NCI-H748 treated with DMSO at 0.1 percent for 48 hours (cell line): ENCODE data around the gene BEND2.
"Not testable (repeated sequence)": the region's sequence is repeated elsewhere in the genome, so short reads cannot be mapped to it uniquely, and the experiment has no call there.

Experiments
- DNase-seq: peaks from one replicate; lab custom pipeline; 2025; lab: John Stamatoyannopoulos, UW

The BEND2 gene

DNA sequence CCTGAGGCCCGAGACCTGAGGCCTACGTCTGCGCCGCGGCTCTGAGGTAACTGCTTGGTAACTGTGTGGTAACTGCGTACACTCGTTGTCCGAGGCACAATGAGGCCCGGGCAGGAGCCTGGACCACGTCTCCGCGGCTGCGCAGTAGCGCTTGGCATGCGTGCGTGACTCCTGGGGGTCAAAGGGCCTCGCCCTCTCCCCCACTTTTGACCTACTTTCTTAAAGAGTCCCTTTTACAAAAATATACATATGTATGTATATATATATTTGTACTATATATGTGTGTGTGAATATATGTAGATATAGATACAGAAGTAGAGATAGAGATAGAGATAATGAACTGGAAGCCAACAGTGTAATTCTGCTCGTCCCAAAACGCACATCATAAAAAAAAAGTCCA lies at the start of gene BEND2:
TSS of gene BEND2 (minus strand) at position 101 of the 400 bp plus-strand sequence. CDS start 136 bp downstream, outside the sequence.
- no peak for DNase-seq

DNA sequence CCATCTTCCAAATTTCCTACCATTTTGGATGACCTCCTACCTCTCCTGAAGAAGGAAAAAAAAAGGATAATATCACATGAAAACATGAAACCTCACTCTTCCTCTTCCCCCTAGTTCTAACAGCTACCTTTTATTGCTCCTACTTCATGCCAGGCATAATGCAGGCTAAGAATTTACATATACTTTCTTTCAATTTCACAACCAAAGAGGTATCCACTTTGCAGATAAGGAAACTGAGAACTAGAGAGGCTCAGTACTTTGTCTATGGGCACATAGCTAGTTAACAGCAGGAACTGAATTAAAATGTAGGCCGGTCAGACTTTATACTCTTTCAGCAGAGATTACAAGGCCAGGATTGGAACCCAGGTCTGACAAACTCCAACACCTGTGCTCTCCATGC lies 34.4 kb upstream of the BEND2 start:
- no peak for DNase-seq

DNA sequence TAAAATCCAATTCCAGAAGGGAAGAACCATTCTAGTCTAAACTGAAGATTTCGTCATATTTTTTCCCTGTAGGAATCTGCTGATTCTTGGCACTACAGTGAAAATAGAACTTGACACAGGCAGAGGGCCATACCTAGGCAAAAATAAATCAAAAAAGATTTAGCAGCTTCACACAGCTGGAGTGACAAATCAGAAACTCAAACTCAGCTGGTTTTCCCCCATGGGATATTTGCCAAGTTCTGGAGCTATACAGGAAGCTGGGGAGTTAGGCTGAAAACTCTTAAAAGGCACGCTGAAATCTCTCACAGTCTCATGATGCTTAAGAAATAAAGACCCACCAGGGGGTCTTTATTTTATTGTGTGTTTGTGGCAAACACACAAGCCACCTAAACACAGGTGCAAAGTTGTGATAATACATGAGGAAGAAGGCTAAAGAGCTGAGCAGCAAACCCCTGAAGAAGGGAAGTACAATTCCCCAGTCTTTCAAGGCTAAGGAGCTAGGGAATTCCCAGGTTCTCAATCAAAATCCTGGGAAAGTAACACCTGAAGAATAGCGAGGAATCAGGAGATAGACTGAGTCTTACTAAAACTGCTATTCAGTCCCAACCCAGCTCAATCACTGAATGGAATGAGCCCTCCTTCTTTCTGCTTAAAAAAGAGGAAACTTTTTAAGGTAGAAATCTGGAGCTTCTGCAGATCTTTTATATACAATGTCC lies 32.1 kb upstream of the BEND2 start:
- no peak for DNase-seq

DNA sequence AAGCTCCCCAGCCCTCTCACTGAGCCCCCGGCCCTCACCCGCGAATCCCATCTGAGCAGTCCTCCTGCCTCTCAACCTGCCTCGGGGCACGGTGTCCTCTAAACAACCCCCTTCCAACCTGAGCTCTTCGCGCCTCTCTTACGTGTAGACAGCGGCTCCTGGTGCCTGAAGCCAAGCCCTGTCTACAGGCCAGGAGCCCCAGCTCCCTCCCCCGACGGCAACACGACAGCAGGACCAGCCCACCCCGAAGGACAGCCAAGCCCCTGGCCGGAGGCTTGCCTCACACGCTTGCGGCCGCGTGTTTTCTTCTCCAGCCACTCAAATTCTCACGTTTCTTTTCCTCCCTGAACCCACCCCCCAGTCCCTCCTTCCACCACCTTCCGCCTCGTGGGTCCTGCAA lies 9.0 kb upstream of the BEND2 start:
- DNase-seq: not testable (repeated sequence)

DNA sequence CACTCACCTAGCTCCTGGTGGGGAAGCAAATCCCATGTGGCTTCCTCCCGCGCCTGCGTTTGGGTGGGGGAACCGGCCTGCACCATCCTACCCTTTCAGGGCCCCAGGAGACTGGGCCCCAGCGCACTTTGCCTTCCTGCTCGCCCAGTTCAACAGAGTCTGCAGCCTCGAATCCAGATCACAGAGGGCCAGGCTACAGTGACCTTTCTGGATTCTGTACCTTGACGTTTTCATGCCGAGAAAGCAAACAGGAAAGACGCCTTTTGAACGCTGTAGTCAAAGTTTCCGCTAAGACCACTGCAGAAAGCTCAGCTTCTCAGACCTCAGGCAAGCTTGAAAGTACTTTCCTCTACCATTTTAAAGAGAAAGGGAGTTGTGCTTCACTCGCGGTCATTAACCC lies 7.4 kb upstream of the BEND2 start:
- DNase-seq: no peak

DNA sequence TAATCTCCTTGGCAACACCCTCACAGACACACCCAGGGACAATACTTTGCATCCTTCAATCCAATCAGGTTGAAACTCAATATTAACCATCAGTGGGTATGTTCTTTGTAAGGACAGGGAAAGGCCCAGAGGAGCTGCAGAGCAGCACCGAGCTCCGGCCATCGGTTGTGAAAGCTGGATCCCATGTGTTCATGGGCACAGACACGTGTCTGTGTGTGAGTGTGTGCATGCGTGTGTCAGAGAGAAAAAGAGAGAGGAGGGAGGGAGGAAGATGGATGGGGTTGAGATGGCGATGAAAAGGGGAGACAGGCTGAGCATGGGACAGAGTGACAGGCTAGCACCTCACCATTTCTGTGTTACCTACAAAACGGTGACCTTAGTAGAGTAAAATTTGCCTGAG lies 6.8 kb upstream of the BEND2 start:
- DNase-seq: no peak

DNA sequence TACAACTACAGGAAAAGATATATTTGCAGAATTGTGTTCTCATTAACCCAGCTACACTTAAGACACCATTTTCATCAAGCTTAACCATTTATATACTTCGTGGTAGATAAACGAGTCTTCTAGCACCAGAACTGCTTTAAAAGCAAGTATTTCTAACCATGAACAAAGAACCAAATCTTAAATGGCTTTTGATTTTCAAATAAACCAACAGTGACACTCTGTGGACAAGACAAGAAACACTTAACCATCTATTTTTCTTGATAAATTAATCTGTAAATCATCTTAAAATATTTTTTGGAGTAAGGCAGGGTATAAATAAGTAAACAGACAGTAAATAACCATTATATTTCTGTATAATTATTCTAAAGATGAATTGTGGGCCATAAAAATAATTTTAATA lies 10.2 kb downstream of the BEND2 start:
- DNase-seq: peak; percentile 30

DNA sequence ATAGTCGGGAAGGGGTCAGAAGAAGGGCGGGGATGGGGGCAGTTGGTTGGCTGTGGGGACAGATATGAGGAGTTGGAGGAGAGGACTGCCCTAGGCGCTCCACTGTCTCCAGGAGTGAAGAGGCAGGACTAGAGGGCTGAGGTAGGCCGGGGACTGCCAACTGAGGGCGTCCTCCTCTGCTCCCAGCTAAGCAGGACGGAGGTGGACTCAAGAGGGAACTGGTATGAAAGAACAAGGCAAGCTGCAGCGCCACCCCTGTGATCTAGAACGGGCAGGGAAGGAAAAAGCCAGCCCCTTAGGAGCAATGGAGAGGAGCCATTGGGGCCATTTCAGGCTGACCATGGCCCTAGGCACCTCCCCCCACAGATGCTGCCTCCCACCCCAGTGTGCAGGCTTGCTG lies 14.0 kb downstream of the BEND2 start:
- DNase-seq: no peak

DNA sequence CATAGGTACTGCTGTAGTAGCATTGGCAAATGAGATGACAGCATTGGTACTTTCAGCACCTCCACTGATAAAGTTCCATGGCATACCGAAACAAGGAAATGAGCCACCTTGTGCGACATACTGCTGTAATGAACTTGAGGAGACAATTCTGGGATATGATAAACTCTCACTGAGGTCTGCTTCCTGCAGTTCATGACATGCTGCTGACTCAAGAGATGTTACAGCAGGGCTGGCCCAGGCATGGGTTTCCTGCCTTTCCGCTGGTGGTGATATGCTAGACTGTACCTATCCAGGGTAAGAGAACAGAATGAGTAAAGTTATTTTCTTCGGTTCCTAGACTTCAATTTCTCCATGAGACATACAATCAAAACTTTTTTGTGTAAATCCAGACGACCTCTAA lies 17.1 kb downstream of the BEND2 start:
- no peak for DNase-seq

DNA sequence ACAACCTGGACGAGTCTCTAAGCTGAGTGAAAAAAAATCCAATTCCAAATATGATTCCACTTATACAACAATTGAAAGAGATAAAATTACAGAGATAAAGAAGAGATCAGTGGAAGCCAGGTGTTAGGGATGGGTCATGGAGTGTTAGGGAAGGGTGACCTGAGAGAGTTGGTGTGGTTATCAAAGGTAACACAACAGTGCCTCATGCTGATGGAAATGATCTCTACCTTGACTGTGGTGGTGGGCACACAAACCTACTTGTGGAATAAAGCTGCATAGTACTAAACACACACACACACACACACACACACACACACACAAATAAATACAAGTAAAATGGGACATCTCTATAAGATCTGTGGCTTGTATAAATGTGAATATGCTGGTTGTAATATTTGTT lies 26.0 kb downstream of the BEND2 start:
- peak; percentile 41 for DNase-seq

DNA sequence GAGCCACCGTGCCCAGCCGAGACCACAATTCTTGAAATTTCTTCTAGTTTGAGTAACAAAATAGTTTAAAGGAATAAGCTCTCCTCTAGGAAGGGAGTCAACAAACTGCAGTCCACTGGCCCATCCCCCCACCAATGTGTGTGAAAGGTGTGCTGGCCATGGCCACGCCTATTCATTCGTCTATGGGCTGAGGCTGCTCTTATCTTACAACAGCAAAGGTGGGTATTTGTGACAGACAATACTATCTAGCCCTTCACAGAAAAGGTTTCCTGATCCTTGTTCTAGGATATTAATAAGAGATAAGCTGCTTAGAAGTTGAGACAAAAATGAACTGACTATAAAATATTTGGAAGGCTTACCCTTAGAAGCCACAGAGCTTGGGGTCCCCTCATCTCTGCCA lies 41.2 kb downstream of the BEND2 start:
- DNase-seq: no peak

DNA sequence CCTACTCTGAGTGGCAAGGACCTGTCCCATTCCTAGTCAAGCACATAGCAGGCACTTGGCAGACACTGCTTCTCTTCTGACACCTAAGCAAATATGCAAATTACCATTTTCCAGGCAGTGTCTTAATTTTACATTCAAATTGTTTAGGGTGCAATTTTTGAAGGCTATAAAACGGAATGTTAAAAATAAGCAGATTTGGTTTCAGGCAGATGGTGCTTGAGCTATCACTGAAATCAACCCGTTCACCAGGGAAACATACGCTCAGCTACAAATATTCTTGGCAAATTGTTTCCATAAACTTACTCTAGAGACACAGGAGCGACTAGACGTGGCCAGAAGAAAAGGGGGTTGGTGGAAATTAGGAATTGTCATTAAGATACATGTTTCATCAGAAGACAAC lies 45.7 kb downstream of the BEND2 start:
- no peak for DNase-seq

DNA sequence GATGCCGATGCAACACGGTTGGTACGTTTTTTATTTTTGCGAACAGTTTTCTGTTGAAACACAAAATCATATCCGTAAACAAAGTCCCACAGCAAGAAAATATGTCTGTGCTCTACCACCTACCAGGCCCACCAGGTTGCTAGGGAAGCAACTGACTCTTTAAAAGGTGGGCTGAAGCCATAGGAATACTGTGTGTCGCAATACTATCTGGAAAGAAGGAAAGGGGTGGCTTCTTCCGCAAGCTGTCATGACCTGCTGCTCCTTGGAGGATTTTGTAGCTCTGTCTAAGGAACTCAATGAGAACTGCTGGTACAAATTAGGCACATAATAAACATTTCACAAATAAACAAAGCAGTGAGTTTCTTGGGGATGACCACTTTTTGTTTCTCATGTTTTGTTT lies 46.5 kb downstream of the BEND2 start:
- DNase-seq: no peak

DNA sequence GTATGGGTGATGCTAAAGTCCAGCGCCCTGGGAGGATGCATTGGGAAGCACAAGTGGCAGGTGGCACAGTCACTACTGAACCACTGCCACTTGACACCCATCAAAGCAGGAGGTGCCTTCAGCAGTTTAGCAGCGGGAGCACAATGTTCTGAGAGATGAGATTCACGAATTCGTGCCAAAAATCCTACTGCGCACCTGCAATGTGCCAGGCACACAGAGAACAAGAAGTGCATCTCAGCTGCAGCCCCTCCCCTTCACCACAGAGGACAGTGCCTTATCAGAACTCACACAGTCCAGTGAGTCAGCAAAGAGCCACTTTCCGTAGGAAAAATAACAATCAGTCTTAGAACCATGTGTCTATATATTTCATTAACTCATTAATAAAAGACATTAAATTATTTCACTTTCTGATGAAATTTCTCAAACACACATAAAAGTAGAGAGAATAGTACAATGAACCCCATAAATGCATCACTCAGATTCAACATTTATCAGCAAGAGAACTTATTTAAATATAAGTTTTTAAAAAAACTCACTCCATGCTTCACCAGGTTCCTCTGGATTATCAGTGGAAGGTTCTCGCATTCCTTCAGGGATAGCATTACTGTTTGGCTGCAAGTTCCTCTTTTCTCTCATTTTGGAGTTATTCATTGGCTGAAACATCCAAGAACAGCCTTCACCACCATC lies 47.0 kb downstream of the BEND2 start:
- DNase-seq: peak; percentile 2

DNA sequence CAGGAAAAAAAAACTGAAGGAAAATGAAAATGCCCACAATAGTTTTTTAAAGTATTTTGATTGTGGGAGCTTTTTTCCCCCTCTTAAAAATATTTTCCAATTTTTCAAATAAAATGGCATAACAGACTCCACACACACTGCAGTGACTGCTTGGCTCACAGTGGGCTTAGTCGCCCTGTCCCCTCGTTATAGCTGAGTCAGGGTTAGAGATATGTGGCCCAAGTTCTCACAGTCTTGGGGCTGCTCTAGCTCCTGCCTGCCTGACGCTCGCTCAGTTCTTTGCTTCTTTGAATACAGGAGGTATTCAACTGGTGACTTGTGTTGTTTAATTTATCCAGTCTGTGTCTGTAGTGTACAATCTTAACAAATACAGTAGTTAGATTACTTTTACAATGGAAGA lies 47.7 kb downstream of the BEND2 start:
- DNase-seq: no peak

DNA sequence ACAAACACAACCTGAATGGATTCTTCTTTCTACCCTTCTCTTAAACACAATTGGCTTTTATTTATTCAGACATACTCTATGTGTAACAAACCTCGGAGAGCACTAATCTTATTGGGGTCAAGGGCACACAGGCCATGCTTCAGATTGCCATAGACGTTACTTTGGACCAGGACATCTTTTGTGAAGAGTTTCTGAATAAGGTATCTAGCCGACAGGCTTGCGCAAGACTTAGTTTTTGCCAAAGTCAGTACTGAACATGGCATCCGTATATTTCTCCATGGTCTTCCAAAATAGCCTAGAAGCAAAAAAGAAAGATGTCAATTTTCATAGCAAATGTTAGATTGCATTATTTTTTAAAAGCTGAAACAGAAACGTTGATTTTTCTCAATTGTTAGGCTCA lies 49.8 kb downstream of the BEND2 start:
- DNase-seq: no peak

DNA sequence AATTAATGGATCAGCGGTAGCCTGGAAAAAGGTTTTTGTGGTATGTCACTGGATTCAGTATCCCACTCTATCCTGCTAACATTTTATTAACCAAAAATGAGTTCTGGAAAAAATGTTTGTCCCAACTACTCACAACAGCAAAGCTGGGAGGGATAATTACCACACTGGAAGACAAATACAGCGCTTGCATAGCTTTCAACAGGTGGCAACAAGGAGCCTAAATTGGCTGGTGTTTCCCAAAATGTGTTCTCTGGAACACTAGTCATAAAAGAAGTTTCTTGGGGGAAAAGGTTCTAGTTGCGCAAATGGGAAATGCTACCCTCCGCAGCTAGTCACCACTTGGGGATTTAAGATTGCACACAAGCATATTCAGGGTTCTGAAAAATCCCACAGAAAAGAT lies 54.6 kb downstream of the BEND2 start:
- DNase-seq: no peak

DNA sequence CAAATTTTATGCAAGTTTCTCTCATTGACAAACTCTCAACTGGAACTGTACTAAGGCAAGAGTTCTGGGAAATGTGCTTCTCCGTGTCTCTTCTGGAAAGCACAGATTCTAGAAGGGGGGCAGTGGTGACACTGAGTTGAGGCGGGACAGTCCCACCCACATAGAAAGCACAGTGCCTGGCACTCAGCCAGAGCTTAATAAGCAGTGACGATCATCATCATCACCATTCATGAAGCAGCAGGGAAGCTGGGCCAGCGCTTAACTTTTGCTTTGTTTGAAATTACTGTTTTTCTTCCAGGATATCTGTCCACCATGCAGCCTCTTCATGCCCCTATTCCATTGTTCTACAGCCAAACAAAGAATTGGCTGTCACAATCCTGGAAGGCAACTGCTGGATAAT lies 60.3 kb downstream of the BEND2 start:
- peak; percentile 38 for DNase-seq

DNA sequence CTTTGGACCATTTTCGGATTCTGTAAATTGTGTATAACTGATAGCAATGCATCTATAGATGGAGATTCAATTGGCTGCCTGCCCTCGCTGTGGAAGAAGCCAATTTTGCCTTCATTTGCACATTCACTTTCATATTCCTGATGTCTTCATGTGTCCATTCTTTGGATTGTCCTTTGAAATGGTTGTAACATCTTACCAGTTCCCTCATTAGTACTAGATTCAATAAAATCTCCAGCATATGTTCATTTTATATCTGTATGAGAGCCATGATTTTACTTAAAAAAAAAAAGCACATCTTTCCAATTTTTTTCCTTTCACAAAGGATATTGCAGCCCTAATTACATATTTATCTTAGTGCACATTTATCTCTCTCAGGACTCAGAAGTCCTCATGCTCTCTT lies 61.7 kb downstream of the BEND2 start:
- no peak for DNase-seq

DNA sequence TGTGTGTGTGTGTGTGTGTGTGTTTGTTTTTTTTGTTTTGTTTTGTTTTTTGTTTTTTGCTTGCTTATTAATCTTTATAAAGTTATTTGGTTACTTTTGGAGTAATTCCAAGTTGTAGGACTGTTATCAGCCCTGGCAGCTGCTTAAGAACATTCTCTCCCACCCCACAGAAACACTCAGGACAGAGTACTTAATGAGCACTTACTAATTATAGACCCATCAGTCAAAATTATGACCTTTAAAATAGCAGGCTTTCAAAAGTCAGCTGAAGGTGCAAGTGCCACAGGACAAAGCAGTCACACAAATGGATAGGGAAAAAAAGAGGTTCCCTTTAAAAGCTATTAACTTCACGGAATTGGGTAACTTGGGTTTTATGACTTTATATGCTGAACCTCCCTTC lies 69.0 kb downstream of the BEND2 start:
- no peak for DNase-seq

DNA sequence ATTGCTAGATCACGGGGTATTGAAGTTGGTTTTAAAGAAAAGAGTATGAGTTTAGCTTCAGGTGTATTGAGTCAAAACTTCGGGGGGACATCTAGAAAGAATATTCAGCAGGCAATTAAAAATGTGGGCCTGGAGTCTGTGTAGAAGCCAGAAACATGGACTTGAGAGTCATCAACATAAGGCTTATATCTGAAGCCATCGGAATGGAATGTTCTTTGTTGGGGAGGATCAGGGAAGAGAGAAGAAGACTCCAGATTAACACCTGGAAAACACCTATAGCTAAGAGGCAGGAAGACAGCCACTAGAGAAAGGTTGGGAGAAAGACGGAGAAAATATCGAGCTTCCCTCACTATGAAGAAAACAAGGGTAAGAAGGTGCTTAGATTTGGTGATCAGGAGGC lies 69.5 kb downstream of the BEND2 start:
- DNase-seq: no peak

DNA sequence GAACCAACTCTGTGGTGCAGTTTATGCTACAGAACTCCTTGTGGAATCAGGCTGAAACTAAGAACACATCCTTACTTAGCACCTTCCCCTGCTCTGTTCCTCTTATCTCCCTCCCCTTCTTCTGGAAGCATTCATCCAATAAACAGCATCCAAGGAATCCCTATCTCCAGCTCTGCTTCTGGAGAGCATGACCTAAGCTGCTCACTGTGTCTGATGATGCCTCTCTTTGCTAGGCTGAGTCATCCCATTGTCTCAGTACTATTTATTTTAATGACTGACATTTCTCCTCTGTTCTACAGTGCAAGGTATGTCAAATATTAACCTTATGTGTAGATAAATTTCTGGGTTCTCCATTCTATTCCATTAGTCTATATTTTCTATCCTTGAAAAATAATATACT lies 71.2 kb downstream of the BEND2 start:
- DNase-seq: no peak

DNA sequence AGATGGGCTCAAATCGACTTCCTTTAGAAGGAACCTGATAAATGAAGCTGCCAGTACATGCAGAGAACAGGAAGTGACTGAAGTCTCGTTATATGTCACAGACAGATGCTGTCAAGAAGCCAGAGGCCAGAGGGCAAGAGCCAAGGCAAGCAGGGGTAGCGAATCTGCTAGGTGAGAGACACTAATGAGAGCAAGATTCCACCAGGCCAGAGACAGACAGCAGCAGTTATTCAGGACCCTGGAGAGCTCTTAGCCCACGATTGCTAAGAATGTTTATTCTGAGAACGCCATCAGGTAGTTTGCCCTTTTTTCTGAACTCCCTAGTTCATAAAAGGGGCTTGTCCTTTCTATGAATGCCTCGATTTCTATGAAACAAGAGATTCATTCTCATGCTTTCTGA lies 73.7 kb downstream of the BEND2 start:
- DNase-seq: no peak

DNA sequence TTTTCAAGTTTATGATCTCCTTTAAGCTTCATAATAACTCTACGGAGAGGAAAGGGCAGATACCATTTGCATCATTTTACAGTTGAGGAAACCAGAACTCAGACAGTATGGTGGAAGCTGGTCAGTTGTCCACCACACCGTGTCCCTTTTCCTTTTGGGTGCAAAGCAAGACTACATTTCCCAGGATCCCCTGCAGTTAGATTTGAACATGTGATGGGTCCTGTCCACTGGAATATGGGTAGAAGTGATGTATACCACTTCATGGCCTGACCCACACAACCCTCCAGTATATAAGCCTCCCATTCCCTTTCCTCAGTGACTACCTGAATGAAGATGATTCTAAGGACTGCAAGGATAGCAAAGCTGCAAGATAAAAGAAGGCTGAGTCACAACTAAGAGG lies 74.7 kb downstream of the BEND2 start:
- DNase-seq: no peak
